GM13977 (cell line): ENCODE results near the gene ACER1.
A peak's percentile ranks its signal among the peaks of the same experiment; 100 is the strongest.

Experiments used
- DNase-seq: peaks from one replicate; pipeline ENCODE4 v3.0.0; 2012; ENCODE audit warnings: low spot score
- CTCF ChIP-seq: IDR thresholded peaks from 2 replicates; pipeline ENCODE4 v1.5.1; 2012; ENCODE audit warnings: mild to moderate bottlenecking, control low read depth; ENCODE audit not compliant: insufficient read depth; ENCODE audit errors: extremely low read depth, missing control alignments
- in situ Hi-C: fragments of 300-500 bp; cut with MboI; formaldehyde crosslinking; loops from one replicate; pipeline ENCODE4 v1.12.0; 2022; ENCODE audit warnings: low sequenced_read_pairs, low pct_unique_long_range_greater_than_20kb, mixed read lengths, inconsistent platforms; ENCODE audit not compliant: unreplicated experiment

ACER1 gene

GRCh38 chr19:6270076-6270745, 63.2 kb downstream of the ACER1 start:
- no peak for DNase-seq
- in situ Hi-C loops, result no loop called here
- TF ChIP-seq CTCF, result no peak

GRCh38 chr19:6269101-6269886, 64.1 kb downstream of the ACER1 start:
- in situ Hi-C loops, result no loop called here
- no peak for TF ChIP-seq CTCF
- peak; percentile 8 for DNase-seq

GRCh38 chr19:6268382-6268771, 65.0 kb downstream of the ACER1 start:
- in situ Hi-C loops, result no loop called here
- no peak for TF ChIP-seq CTCF
- DNase-seq, result no peak

GRCh38 chr19:6267552-6268381, 65.6 kb downstream of the ACER1 start:
- TF ChIP-seq CTCF, result no peak
- in situ Hi-C loops, result no loop called here
- no peak for DNase-seq

- no peak for TF ChIP-seq CTCF
- in situ Hi-C loops, result no loop called here
- no peak for DNase-seq
Observed at GRCh38 chr19:6264803-6265202, 68.6 kb downstream of the ACER1 start.

GRCh38 chr19:6263735-6264444, 69.5 kb downstream of the ACER1 start:
- in situ Hi-C loops, result no loop called here
- DNase-seq, result no peak
- TF ChIP-seq CTCF, result no peak
